Islet of Langerhans (tissue), 1 donor: ENCODE results near the gene ADH1B.
"Not testable (repeated sequence)": the region's sequence is repeated elsewhere in the genome, so short reads cannot be mapped to it uniquely, and the experiment has no call there.

Experiments
- FAIRE-seq: peaks from one replicate; lab custom pipeline; 2011; peaks lifted over from hg19 to GRCh38; lab: Jason Lieb, UNC

ADH1B gene

DNA sequence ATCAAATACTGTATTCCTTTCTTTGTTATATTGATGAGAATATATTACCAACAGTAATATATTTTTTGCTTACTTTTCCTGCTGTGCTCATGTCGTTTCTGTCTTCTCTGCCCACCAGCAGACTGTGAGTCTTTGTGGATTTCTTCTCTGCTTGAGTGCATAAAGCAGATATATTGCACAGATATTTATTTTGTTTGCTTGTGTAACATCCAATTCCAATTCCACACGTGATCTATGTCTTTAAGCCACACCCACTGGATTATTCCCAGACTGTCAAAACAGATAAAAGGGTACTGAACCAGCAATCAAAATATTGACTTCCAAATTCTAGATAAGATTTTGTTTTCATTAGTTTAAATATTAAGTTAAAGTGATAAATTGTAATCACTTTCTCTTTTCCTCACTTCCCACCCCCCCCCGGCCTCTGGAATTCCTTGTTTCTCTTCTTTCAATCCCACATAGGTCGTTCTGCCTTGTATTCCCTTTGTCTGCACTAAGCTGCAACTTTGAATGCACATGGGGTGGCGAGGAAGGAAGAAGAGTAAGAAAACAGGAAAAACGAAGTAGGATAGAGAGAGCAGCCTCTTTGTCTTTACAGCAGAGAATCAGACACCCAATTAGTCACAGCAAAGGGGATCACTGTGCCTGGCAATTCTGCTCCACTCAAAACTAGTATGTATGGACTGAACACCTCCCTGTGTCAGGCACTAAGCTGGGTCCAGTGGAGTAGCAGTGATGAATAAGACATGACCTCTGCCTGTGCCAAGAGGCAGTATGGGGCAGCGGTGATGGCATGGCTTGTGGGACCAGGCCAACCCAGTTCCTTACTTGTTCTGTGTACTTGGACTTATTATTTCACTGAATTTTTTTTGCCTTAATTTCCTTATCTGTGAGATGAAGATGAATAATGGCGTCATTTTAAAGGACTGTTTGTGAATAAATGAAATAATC is at the start of gene ADH1B:
TSS of gene ADH1B (minus strand) at position 161 of the 951 bp plus-strand sequence. CDS start at position 91, 70 bp downstream.
- FAIRE-seq = no peak

DNA sequence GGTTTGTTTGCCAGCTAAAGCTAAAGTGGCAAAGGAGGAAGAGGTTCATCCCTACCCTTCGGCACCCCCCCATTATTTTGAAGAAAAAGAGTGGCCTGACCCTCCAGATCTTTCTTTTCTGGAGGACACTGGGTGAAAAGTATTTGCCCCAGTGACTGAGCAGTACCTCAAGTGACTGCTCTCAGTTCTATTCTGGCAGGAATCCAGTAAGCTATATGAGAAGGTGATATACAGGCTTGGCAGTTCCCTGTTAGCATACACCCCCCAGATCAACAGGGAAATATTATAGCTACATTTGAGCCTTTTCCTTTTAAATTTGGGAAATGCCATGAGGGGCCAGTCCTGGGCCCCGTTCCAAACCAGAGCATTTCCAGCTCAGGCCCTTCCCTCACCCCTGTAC is 46.6 kb upstream of the ADH1B start:
- FAIRE-seq = not testable (repeated sequence)

DNA sequence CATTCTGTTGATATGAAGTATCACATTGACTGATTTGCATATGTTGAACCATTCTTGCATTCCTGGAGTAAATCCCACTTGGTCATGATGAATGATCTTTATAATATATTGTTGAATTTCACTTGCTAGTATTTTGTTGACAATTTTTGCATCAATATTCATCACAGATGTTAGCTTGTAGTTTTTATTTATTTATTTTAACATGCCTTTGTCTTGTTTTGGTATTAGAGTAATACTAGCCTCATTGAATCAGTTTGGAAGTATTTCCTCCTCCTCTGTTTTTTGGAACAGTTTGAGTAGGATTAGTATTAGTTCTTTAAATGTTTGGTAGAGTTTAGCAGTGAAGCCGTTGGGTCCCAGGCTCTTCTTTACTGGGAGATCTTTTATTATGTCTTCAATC is 45.3 kb upstream of the ADH1B start:
- FAIRE-seq = peak; percentile 30

DNA sequence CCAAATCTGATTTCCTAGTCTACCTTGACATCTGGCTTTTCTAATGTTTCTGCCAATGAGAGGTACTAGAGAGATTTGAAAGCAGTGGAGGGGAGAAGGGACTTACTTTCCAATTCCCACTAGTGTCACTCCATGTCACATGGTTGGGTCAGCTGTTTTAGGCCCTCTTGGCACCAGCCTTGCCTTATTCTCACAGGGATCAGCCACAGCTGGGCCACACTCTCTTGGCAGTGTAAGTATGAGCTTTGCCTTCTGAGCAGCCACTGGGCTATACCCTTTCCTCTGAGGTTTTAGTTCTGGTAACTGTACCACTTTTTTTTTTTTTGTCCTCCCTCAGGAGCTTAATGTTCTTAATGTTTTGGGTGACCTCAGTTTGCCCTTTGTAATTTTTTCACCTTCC is 41.6 kb upstream of the ADH1B start:
- no peak for FAIRE-seq

DNA sequence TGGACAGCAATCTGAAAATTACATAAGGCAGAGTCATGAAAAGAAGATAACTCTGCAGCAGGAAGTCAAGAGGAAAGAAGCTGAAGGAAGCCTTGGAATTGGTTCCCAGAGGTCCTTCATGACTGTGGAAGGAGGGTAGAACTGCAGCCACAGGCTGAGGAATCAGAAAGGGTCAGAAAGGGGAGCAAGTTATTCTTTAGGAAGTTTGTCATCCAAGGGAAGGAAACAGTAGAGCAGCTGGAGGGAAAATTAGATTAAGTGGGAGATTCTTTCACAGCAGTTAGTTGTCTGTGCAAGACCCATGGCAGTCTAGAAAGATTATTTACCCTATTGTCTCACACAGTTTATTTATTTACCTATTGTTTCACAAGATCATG is 40.7 kb upstream of the ADH1B start:
- no peak for FAIRE-seq

DNA sequence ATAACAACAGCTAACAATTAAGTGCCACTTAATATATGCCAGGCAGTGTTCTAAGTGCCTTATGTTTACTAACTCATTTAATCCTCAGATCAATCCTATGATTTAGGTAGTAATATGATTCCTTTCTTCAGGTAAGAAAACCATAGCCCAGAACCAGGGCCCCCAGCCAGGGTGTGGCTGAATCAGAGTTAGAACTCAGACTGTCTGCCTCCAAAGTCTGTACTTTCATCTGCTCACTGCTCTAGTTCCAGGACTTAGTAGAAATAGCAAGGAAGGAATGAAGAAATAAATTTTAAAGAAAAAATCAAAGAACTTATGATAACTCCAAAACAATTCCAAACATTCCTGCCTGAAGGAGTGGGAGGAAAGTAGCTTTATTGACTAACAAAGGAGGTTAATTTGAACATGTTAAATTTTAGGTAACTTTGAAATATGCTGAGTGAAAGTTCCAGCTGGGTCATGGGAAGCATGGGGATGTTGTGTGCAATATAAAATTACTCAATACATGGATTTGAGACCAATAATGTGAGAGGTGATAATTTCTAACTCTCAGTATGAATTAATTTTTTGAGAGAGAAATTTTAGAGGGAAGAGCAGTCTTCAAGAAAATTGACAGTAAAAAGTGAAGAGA is 40.2 kb upstream of the ADH1B start:
- no peak for FAIRE-seq

DNA sequence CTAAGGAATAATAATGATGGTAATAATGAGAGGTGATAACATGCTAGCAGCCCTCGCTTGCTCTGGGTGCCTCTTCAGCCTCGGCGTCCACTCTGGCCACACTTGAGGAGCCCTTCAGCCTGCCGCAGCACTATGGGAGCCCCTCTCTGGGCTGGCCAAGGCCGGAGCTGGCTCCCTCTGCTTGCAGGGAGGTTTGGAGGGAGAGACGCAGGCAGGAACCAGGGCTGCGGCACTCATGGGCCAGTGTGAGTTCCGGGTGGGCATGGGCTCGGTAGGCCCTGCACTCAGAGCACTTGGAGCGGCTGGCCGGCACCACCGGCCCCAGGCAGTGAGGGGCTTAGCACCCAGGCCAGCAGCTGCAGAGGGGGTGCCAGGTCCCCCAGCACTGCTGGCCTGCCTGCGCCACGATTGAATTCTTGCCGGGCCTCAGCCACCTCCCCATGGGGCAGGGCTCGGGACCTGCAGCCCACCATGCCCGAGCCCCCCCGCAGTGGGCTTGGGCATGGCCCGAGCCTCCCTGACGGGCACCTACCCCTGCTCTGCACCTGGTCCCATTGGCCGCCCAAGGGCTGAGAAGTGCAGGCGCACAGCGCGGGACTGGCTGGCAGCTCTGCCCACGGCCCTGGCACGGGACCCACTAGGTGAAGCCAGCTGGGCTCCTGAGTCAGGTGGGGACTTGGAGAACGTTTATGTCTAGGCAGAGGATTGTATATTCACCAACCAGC is 38.4 kb upstream of the ADH1B start:
- no peak for FAIRE-seq

DNA sequence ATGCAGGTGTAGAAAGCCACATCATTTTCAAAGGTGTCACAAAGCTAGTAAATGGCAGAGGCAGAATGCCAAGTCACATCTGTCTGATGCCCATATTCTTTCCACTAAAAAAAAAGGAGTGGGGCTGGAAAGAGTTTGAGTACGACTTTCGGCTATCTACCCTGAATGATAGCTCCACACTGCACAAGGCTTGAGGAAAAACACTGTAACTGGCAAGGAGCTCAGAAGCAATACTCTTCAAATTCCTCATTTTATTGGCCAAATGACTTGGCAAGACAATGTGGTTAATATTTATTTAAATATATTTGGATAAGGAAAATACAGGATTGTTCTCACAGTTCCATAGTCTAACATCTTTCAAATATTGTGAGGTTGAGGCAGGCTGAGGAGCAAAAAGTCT is 36.7 kb upstream of the ADH1B start:
- no peak for FAIRE-seq

DNA sequence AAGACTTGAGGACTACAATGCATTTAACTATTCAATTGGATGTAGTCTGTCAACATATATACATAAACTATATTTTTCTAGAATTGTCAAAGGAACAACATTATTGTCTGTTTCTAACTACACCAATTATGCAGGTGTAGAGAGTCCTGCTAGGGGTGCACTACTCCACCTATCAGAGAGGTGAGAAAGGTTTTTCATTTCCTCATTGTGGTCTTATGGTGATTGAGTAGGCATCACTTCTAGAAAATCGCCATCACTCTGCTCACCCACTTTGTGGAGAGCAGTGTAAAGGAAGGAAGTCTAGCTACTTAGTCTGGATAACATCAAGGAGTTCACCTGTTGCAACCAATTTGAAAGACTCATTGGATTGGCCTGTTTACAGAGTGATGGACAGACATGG is 35.8 kb upstream of the ADH1B start:
- FAIRE-seq = no peak

DNA sequence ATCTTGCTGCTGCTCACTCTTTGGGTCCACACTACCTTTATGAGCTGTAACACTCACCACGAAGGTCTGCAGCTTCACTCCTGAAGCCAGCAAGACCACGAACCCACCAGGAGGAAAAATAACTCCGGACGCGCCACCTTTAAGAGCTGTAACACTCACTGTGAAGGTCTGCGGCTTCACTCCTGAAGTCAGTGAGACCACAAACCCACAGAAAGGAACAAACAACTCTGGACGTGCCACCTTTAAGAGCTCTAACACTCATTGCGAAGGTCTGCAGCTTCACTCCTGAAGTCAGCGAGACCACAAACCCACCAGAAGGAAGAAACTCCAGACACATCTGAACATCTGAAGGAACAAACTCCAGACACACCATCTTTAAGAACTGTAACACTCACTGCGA is 34.9 kb upstream of the ADH1B start:
- FAIRE-seq = not testable (repeated sequence)

DNA sequence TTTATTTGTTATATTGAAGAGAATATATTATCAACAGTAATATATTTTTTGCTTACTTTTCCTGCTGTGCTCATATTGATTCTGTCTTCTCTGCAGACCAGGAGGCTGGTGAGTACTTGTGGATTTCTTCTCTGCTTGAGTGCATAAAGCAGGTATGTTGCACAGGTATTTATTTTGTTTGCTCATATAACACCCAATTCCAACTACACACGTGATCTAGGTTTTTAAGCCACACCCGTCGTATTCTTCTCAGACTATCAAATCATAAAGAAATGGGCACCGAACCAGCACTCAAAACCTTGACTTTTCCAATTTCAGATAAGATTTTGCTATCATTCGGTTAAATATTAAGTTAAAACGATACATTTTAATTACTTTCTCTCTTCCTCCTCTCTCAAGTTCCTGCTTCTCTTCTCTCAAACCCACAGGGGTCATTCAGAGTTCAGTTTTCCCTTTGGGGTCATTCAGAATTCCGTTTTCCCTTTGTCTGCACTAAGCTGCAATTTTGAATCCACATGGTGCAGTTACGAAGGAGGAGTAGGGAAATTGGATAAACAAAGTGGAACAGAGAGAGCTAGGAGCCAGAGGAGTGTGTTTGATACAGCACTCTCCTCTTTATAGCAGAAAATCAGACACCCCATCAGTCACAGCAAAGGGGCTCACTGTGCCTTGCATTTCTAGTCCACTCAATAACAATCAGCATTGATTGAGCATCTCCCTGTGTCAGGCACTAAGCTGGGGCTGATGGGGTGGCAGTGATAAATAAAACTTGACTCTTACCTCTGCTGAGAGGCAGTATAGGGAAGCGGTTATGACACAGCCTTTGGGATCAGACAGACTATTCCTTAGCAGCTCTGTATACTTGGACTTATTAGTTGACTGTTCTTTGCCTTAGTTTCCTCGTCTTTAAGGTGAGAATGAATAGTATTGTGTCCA is 31.7 kb upstream of the ADH1B start, which contains the start of gene ADH1C:
TSS of gene ADH1C (minus strand) at position 145 of the 936 bp plus-strand sequence. CDS start at position 74, 71 bp downstream.
- FAIRE-seq = no peak

DNA sequence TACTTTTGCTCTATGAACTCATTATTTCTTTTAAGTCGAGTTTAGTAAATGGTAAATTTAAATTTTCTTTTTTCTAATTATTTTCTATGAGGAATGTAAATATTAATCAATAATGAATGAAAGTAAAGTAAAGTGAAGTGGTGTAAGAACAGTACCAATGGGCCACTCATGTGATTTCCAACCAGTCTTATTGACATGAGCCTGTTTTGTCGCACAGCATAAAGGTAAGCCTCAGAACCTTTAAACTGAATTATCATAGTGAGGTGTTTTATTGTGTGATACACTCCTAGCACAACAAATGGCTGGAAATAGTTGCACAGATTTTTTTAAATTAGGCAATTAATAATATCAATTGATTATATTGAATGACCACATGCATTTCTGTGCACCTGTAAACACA is 30.3 kb upstream of the ADH1B start:
- FAIRE-seq = no peak

DNA sequence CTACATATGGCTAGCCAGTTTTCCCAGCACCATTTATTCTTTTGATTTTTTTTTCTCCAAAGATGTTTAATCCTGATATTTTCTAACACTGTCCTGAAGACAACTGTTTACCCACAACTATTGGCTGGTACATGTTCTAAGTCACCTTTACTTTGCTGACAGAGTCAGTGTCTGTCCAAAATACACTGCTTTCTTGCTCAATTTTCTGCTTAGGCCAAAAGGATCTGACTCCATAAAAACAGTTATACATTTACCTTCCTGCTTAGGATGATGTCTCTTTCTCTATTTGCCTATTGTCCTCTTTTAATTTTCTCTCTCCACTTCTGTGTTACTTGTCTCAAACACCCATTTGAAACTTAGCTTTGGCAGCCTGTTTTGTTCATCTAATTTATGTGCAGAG is 28.1 kb upstream of the ADH1B start:
- FAIRE-seq = no peak

DNA sequence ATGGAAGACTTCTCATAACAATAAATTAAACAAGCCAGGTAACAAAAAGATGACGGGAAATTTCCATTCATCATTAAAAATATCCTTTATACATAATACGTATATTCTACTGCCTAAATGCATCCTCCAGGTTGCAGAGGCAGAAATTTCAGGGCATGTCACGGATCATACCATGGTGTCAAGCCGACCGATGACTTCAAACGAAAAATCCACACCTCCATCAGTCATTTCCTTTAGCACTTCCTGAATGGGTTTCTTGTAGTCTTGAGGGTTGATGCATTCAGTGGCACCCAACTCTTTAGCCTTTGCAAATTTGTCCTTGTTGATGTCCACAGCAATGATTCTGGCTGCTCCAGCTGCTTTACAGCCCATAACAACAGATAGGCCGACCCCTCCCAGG is 21.4 kb upstream of the ADH1B start:
- not testable (repeated sequence) for FAIRE-seq

DNA sequence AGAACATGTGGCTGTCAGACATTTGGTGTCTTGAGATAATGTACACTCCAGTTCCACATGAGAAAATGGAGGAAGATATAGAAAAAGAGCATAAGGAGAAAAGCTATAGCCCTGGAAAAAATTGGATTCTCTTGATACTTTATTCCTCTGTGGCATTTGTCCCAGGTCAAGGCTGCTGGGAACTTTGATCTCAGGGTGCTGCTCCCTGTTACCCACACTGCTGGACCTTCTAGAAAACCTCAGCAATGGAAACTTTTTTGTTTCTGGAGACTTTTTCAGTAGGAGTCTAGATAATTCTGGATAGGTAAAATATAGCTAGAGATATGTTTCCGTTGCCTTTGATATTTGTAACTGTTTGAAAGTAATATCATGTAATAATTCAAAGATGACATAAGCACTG is 20.2 kb upstream of the ADH1B start:
- no peak for FAIRE-seq

DNA sequence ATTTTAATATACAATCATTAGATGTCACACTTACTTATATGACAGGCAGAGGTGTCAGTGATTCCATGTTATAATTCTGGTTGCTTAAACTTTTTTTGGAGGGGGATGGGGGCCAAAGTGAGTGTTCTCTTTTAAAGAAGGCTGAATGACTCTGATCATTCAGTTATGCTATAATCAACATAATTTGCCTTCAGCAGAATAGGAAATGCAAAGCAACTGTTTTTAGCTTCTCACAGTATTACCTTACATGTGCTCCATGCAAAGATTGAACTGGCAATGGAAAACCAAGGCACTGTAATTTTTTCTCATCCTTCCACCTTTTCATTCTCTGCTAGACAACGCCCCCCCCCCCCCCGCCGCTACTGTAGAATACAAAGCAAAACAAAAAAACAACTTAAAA is 18.0 kb upstream of the ADH1B start:
- no peak for FAIRE-seq

DNA sequence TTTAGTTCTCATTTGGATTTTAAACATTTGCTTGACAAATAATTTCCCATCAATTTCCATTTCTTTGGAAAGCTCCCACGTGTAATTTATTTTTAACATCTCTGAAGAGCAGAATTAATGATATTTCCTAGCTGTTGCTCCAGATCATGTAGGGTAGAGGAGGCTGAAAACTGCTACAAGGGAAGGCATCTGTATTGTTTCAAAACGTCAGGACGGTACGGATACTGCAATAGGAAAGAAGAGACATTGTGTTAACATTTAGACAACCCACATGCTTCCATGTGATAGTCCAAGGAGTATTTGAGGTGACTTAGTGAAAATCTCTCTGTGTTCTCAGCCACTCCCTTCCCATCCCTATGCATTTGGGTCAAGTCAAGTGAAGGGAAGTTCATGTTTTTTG is 15.4 kb upstream of the ADH1B start:
- no peak for FAIRE-seq

DNA sequence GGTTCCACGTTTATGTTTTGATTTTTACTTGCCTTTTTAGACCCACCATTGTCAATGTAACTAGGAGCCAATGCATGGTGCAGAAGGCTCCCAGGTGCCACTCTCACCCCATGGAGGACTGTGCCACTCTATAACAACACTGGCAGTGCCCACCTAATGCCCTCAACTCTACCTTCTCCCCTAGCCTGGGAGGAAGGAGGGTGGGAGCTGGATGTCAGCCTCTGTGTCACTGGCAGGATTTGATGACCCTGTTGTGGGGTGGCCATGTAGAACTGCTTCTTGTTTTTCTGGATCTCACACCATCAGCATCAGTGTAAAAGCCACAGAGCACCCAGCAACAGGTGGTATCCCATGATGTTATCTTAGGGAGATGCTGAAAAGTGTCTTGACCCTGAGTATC is 13.7 kb upstream of the ADH1B start:
- FAIRE-seq = no peak

DNA sequence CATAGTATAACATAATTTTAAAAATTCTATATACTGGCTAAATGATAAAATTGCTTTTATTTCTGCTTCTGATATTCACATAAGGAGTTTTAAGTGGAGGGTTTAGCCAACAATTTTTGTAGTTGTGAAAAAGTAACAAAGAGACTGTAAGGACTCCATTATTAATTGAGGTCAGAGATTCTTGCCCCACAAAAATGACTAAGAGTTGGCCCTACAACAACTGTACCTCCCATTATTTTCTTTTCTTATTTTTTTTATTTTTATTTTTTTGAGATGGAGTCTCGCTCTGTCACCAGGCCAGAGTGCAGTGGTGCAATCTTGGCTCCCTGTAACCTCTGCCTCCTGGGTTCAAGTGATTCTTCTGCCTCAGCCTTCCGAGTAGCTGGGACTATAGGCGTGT is 9.4 kb upstream of the ADH1B start:
- FAIRE-seq = no peak

DNA sequence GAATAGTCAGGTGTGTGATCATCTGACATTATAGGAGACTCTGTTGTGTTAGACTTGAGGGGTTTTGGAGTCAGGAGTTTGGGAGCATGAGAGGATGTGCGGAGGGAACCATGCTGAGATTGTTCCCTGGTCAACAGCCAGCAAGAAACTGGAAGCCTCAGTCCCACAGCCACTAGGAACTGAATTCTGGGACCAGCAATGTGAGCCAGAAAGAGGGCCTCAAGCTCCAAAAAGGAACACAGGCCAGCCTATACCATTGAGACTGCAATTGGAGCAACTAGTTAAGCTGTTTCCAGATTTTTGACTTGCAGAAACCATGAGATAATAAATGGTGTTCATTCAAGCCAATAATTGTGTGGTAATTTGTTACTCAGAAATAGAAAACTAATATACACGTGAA is 8.7 kb upstream of the ADH1B start:
- no peak for FAIRE-seq

DNA sequence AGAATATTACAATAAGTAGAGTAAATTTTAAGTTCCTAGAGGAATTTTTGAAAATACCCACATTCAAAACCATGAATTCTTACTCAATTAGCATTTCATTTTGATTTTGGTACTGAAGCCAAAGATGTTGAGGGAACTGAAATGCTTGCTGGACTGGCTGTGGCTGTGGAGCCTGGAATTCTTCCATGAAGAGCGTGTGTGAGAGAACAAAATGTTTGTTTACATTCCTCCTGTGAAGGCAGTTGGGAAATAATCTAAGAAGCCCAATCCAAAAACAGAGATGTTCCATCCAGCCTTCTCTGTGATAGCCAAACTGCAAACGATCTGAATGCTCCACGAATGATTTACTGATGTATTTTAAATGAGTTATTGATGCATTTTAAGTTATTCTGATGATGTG is 3.8 kb upstream of the ADH1B start:
- FAIRE-seq = no peak

DNA sequence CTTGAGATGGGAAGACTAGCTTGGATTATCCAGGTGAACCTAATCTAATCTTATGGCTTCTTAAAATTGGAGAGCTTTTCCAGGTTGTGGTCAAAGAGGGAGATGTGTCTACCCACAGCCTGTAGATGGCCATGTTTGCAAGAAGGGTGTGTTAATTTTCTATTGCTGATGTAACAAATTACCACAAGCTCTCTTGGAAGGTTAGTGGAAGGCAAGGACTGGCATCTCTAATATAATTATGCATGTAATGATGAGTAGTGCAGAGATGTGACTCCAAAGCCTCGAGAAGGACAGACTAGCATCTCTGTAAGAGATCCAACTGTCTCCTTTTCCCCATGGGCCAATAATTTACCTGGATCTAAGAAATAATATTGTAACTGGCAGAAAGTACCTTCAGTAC is 3.2 kb upstream of the ADH1B start:
- FAIRE-seq = no peak
